Small intestine (tissue), 7 donors: ENCODE data around the gene ZNF710. TPM values are rescaled to one million over a fixed set of nuclear protein-coding genes. Genes with fewer than 3 reads are reported as not detected.

Experiments used
- DNase-seq, 2 donors: peaks; one replicate each; pipeline versions ENCODE4 v3.0.0 to v3.0.0-alpha.2; 2013
- FAIRE-seq: peaks from 2 replicates; lab custom pipeline; 2012; peaks lifted over from hg19 to GRCh38; lab: Jason Lieb, UNC
- H3K27ac ChIP-seq, 3 donors: one replicate each; pipeline ENCODE4 v1.5.1; 2013; ENCODE audit warnings: low read length in 2 of 3, mild to moderate bottlenecking in 2 of 3, control low read depth in 1 of 3, inconsistent platforms in 1 of 3, low read depth in 1 of 3, moderate library complexity in 1 of 3
- H3K27me3 ChIP-seq, 3 donors: one replicate each; pipeline ENCODE4 v1.6.1; 2013; ENCODE audit warnings: low read length in 3 of 3, inconsistent platforms in 1 of 3; ENCODE audit not compliant: control insufficient read depth in 3 of 3, insufficient read depth in 3 of 3
- H3K36me3 ChIP-seq, 3 donors: one replicate each; pipeline ENCODE4 v1.6.1; 2013; ENCODE audit warnings: low read length in 3 of 3, inconsistent platforms in 1 of 3, low read depth in 1 of 3, mild to moderate bottlenecking in 1 of 3, moderate library complexity in 1 of 3; ENCODE audit not compliant: control insufficient read depth in 3 of 3, insufficient read depth in 2 of 3
- H3K4me1 ChIP-seq, 3 donors: one replicate each; pipeline ENCODE4 v1.6.1; 2013; ENCODE audit warnings: low read length in 2 of 3, inconsistent platforms in 1 of 3, low read depth in 1 of 3, mild to moderate bottlenecking in 1 of 3, moderate library complexity in 1 of 3; ENCODE audit not compliant: control insufficient read depth in 3 of 3, insufficient read depth in 2 of 3
- H3K4me3 ChIP-seq, 3 donors: one replicate each; pipeline ENCODE4 v1.5.1; 2013; ENCODE audit warnings: low read length in 3 of 3, control low read depth in 1 of 3, inconsistent platforms in 1 of 3, low read depth in 1 of 3, mild to moderate bottlenecking in 1 of 3, moderate library complexity in 1 of 3
- H3K9me3 ChIP-seq, 2 donors: one replicate each; pipeline ENCODE4 v1.6.1; 2013; ENCODE audit warnings: low read depth in 1 of 2, low read length in 1 of 2; ENCODE audit not compliant: control insufficient read depth in 2 of 2, insufficient read depth in 1 of 2
- WGBS, 3 donors: extraction: QIAGEN DNeasy Blood & Tissue Kit; methylation state at CpG; one replicate each; pipeline ENCODE4 v1.1.7; 2013; 5-methylcytosine and 5-hydroxymethylcytosine counted together
- polyA plus RNA-seq, 4 donors: library from polyadenylated mRNA; stranded (reverse) in 3 of 4; unstranded in 1 of 4; fragments of 200-250 nt in 3 of 4; fragments of 120-200 nt in 1 of 4; gene quantifications; one replicate each; pipeline versions ENCODE4 v1.2.1 to v1.2.3, GENCODE V29; 2013
- donor health status: healthy with polysubstance abuse.
- donor health status: control.
- donor health status: control.
- donor health status: Bipolar disorder and iron deficiency.
- donor health status: healthy.

The ZNF710 gene
- polyA plus RNA-seq, 4 donors, result 10.3 to 26.4 (median 18.8) TPM

DNA sequence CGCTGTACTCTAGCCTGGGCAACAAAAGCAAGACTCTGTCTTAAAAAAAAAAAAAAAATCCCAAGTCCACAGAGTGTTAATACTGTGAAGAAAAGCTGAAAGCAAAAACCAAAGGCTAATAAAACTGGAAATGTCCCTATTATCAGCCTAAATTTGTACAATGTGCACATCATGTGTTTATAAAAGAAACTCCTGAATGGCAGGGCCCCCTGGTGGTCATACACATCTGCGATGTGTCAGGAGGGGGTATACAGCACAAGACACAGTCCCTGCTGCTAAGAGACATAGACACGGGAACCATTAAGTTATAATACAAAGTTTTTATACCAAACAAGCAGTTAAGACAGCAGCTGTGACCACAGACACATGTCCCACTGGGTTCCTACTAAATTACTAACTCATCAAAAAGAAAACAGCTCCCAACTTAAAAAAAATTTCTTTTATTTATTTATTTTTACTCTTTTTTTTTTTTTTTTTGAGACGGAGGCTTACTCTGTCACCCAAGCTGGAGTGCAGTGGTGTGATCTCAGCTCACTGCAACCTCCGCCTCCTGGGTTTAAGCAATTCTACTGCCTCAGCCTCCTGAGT is 70.2 kb downstream of the ZNF710 start:
- Histone ChIP-seq H3K27ac (peak overlapping the region in 1 of 3 donors; percentile 72), H3K4me1 (peaks cover 0 to 42% (median 0%) of the 10 kb centered on the region in 3 donors), H3K9me3 (no peaks in the 10 kb centered on the region), H3K27me3 (no peaks in the 10 kb centered on the region), H3K36me3 (peaks cover 7 to 85% (median 14%) of the 10 kb centered on the region in 3 donors), H3K4me3 (no peak overlapping the region)
- WGBS, 3 donors, result 42 to 54% (median 53%) methylated on average over 4 to 5 of the region's 5 CpGs
- DNase-seq, result peak; percentile 81 to 89
- FAIRE-seq, result no peak

DNA sequence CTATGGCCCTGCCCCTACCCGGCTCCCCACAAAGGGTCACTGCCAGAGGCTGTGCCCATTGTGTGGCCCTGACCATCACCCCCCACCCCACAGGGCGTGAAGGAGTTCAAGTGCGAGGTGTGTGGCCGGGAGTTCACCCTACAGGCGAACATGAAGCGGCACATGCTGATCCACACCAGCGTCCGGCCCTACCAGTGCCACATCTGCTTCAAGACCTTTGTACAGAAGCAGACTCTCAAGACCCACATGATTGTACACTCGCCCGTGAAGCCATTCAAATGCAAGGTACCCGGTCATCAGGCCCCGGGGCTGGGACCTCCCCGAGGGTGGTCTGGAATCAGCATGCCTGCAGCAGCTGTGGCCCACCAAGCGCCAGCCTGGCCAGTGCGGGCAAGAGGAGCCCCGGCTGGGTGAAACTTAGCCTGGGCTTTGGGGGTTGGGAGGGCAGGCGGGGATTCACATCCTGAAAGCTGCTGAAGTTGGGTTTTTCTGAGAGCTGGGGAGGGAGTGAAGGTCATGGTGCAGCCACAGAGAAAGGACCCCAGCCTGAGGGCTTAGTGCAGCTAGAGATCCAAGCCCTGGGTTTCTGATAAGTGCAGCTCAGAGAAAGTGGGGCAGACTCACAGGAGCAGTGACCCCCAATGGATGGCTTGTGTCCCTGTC is 72.0 kb downstream of the ZNF710 start:
- peaks cover 6 to 80% (median 7%) of the 10 kb centered on the region in 3 donors for H3K36me3 ChIP-seq
- no peak overlapping the region for H3K4me3 ChIP-seq
- no peaks in the 10 kb centered on the region for H3K9me3 ChIP-seq
- peak overlapping the region in 1 of 3 donors; percentile 72 for H3K27ac ChIP-seq
- no peaks in the 10 kb centered on the region for H3K27me3 ChIP-seq
- WGBS, 3 donors, result 71 to 89% (median 73%) methylated on average over 17 of the region's 17 CpGs
- peaks cover 0 to 43% (median 0%) of the 10 kb centered on the region in 3 donors for H3K4me1 ChIP-seq
- FAIRE-seq (no peak), DNase-seq (peak in 1 of 2 donors; percentile 57)

DNA sequence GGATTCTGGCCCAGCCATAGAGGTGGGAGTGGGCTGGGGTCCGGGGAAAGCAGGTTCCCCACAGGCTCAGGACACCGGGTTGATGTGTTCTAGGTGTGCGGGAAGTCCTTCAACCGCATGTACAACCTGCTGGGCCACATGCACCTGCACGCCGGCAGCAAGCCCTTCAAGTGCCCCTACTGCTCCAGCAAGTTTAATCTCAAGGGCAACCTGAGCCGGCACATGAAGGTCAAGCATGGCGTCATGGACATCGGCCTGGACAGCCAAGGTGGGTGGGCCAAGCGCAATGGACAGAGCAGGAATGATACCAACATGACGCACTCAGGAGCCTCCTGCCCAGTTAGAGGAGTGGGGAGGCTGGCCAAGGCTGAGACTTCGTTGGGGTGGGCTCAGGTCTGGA is 72.9 kb downstream of the ZNF710 start:
- H3K27ac ChIP-seq, result no peak overlapping the region
- no peak overlapping the region for H3K4me3 ChIP-seq
- DNase-seq (no peak), FAIRE-seq (no peak)
- 86 to 93% (median 90%) methylated on average over 12 of the region's 12 CpGs for WGBS, 3 donors
- H3K36me3 ChIP-seq, result peaks cover 3 to 80% (median 4%) of the 10 kb centered on the region in 3 donors
- H3K4me1 ChIP-seq, result peaks cover 0 to 43% (median 0%) of the 10 kb centered on the region in 3 donors
- no peaks in the 10 kb centered on the region for H3K9me3 ChIP-seq
- H3K27me3 ChIP-seq, result no peaks in the 10 kb centered on the region

DNA sequence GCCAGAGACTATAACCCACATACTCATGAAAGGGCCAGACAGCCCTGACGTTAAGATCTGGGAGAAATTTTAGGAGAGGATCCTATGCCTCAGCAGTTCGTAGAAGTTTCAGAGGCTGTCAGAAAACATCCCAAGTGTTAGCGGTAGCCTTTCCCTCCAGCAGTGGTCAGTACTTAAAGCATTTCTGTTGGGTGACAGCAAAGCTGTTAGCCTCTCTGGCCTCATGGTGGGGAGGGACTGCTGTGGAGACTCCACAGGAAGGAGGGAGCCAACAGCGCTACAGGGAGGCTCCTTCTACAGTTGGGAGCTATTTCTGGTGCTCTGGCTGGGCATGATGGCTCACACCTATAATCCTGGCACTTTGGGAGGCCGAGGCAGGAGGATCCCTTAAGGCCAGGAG is 73.8 kb downstream of the ZNF710 start:
- no peak overlapping the region for H3K4me3 ChIP-seq
- peak overlapping the region in 2 of 3 donors; percentile 43 to 51 for H3K27ac ChIP-seq
- 82 to 85% (median 85%) methylated on average over 5 of the region's 5 CpGs for WGBS, 3 donors
- no peak for FAIRE-seq
- DNase-seq, result no peak
- H3K27me3 ChIP-seq, result no peaks in the 10 kb centered on the region
- H3K36me3 ChIP-seq, result peaks cover 3 to 80% (median 5%) of the 10 kb centered on the region in 3 donors
- H3K4me1 ChIP-seq, result peaks cover 0 to 36% (median 0%) of the 10 kb centered on the region in 3 donors
- no peaks in the 10 kb centered on the region for H3K9me3 ChIP-seq

DNA sequence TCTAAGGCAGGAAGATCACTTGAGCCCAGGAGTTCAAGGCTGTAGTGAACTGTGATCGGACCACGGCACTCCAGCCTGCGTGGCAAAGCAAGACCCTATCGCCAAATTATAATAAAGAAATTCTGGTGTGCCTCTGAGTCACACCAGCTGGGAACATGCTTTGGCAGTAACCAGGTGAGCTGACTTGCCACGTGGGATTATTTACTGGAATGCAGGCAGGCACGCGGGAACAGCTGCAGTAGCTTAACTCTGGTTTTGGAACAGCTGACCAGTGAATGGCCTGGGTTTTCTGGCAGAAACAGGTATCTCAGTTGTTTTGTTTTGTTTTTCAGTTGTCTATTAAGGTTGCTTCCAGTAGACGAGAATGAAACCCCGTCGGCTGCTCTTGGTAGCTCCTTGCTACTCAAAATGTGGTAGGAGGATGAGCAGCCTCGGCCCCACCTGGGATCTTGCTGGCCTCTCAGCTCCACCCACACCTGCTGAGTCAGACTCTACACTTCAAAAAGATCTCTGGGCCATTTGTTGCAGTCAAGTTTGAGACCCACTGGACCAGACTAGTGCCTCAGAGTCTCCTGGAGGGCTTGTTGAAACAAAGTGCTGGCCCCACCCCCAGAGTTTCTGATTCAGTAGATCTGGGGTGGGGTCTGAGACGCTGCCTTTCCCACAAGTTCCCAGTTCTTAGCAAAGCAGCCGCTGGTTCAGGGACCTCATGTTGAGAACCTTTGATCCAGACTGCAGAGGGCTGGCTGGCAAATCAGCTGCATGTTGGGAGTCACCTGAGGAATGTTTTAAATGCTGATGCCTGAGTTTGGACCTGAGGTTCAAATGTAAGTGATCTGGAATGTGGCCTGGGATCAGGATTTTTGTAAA is 74.5 kb downstream of the ZNF710 start:
- DNase-seq (peak; percentile 66 to 78), FAIRE-seq (no peak)
- peak overlapping the region in 2 of 3 donors; percentile 15 to 43 for H3K27ac ChIP-seq
- H3K36me3 ChIP-seq, result peaks cover 6 to 80% (median 8%) of the 10 kb centered on the region in 3 donors
- no peaks in the 10 kb centered on the region for H3K9me3 ChIP-seq
- H3K4me1 ChIP-seq, result peaks cover 0 to 36% (median 0%) of the 10 kb centered on the region in 3 donors
- H3K4me3 ChIP-seq, result no peak overlapping the region
- 26 to 54% (median 48%) methylated on average over 13 of the region's 13 CpGs for WGBS, 3 donors
- no peaks in the 10 kb centered on the region for H3K27me3 ChIP-seq

DNA sequence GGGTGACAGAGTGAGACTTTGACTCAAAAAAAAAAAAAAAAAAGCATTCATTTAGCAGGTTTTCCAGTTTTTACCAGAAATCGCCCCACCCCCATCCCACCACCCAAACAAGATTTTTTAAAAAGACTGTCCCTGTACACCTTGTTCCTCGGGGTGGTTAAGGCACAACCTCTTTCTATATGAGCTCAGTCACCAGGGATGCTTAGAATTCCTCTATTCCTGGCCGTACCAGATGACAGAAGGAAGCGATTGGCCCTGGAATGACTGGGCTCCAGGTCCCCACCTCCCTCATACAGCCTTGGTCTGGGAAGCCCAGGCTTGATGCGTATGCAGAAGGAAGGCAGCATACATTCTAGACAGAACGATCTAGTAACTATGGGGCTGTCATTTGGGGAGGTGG is 75.6 kb downstream of the ZNF710 start:
- H3K27ac ChIP-seq, result no peak overlapping the region
- DNase-seq, result no peak
- H3K27me3 ChIP-seq, result no peaks in the 10 kb centered on the region
- 89 to 99% (median 92%) methylated on average over 6 of the region's 6 CpGs for WGBS, 3 donors
- H3K36me3 ChIP-seq, result peaks cover 8 to 88% (median 10%) of the 10 kb centered on the region in 3 donors
- no peak for FAIRE-seq
- no peaks in the 10 kb centered on the region for H3K9me3 ChIP-seq
- peaks cover 0 to 34% (median 0%) of the 10 kb centered on the region in 3 donors for H3K4me1 ChIP-seq
- no peak overlapping the region for H3K4me3 ChIP-seq

DNA sequence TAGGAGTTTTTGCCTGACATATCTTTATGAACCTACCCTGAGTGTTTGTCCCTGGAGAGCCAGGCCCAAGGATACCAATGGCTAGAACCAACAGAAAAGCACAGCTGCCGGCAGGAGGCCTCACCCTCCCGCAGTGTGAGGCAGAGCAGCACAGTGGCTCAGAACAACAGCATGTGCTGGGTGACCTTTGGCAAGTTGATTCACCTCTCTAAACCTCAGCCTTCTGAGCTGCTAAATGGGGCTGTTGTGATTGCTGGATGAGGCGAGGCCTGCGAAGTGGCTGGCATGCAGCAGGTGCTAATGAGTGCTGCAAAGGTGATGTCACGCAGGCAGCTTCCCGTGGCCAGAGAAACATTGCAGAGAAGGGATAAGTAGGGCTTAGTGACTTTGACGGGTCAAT is 77.8 kb downstream of the ZNF710 start:
- H3K27ac ChIP-seq, result no peak overlapping the region
- H3K4me1 ChIP-seq, result peaks cover 0 to 17% (median 0%) of the 10 kb centered on the region in 3 donors
- H3K36me3 ChIP-seq, result peaks cover 9 to 88% (median 9%) of the 10 kb centered on the region in 3 donors
- WGBS, 3 donors, result 86 to 89% (median 86%) methylated on average over 7 of the region's 7 CpGs
- no peaks in the 10 kb centered on the region for H3K27me3 ChIP-seq
- FAIRE-seq, result no peak
- no peak for DNase-seq
- H3K9me3 ChIP-seq, result no peaks in the 10 kb centered on the region
- no peak overlapping the region for H3K4me3 ChIP-seq
